ENCODE data around the gene KBTBD4. TPM values are rescaled to one million over a fixed set of nuclear protein-coding genes. Genes with fewer than 3 reads are reported as not detected.

The KBTBD4 gene
- total and polyA plus RNA-seq, 4 donors: 5.6 to 12.0 (median 8.6) TPM

DNA sequence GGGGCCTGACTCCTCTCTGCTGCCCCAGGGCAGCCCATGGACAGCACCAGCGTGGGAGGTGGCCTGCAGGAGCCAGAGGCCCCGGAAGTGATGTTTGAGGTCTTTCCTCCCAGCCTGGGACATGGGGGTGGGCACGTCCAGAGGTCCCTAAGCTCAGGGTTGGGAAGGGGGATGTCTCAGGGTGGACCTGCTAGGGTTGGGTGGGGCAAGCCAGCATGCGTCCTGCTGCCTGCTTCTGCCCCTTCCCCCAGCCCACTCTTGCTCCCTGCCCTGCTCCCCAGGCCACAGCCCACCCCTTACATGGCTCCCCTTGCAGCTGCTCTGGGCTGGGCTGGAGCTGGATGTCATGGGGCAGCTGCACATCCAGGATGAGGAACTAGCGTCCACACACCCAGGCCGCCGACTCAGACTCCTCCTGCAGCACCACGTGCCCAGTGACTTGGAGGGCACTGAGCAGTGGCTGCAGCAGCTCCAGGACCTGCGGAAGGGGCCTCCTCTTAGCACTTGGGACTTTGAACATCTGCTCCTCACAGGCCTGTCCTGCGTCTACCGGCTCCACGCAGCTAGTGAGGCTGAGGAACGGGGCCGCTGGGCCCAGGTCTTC lies 9.1 kb upstream of the KBTBD4 start:
- H3K27ac ChIP-seq (ENCODE audit: low read depth in 1 of 2, low read length in 2 of 2): no peak overlapping the region
- DNase-seq (ENCODE audit: low spot score): no peak
- WGBS: 80% methylated on average over 14 of the region's 14 CpGs

DNA sequence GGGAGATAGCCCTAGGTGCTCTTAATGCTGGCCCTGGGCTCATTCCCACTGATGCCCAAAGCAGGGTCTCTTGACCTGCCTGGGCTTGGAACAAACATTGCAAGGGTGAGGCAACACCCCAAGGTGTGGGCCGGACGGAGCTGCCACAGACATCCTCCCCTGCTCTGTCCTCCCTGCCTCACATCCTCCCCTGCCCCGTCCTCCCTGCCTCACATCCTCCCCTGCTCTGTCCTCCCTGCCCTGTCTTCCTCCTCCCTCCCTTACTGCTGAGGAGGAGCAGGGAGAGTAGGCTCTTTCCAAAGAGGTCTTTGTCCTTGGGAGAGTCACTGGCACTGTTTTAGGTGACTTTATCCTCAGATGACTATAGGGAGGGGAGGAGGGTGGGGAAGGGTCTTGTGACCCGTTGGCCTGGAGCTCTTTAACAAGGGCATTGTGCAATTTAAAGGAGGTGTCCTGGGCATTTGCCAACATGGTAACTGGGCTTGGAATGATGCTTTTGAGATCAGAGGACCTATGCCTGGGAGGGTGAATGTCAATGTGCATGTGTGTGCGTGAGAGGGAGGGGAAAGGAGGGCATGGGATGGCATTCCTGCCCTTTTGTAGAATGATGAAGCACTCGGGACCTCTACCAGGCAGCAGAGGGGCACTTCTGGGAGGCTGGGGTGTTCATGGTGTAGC lies 8.4 kb upstream of the KBTBD4 start:
- Histone ChIP-seq H3K4me1 (ENCODE audit: control insufficient read depth in 4 of 4, insufficient read depth in 4 of 4, low read length in 3 of 4) (no peaks in the 10 kb centered on the region), H3K4me3 (ENCODE audit: low read depth in 1 of 3, low read length in 3 of 3) (no peak overlapping the region), H3K27me3 (ENCODE audit: control insufficient read depth in 4 of 4, insufficient read depth in 4 of 4, low read length in 3 of 4) (peaks cover 0 to under 1% (median 0%) of the 10 kb centered on the region in 4 donors), H3K27ac (ENCODE audit: low read depth in 1 of 2, low read length in 2 of 2) (no peak overlapping the region), H3K9me3 (ENCODE audit: control insufficient read depth in 4 of 4, low read length in 3 of 4) (peaks cover 0 to 7% (median 1%) of the 10 kb centered on the region in 4 donors), H3K9ac (ENCODE audit: low read depth in 1 of 2, low read length in 2 of 2) (no peak overlapping the region), H3K36me3 (ENCODE audit: control insufficient read depth in 4 of 4, insufficient read depth in 3 of 4, low read depth in 1 of 4, low read length in 3 of 4) (peaks cover 9 to 28% (median 23%) of the 10 kb centered on the region in 4 donors)
- no peak for DNase-seq (ENCODE audit: low spot score)
- TF ChIP-seq ZBTB33 (IDR thresholded peaks at IDR 0.05) (no peak), MAX (IDR thresholded peaks at IDR 0.05) (no peak), HNF4A (conservative IDR thresholded peaks at IDR 0.05) (no peak), RXRA (IDR thresholded peaks at IDR 0.05) (no peak), GABPA (IDR thresholded peaks at IDR 0.05 in 1 of 2, conservative IDR thresholded peaks at IDR 0.05 in 1 of 2) (no peak), EGR1 (IDR thresholded peaks at IDR 0.05; ENCODE audit: low read depth in 2 of 2) (no peak), JUND (IDR thresholded peaks at IDR 0.05) (no peak), RAD21 (IDR thresholded peaks at IDR 0.05) (no peak), HNF4G (IDR thresholded peaks at IDR 0.05) (no peak), FOXA1 (IDR thresholded peaks at IDR 0.05) (no peak), FOXA2 (IDR thresholded peaks at IDR 0.05) (no peak), CTCF (IDR thresholded peaks at IDR 0.05; ENCODE audit: low read depth, low read length, missing input control) (no peak), REST (IDR thresholded peaks at IDR 0.05) (no peak), SP1 (IDR thresholded peaks at IDR 0.05) (no peak)
- WGBS: 62% methylated on average over 6 of the region's 6 CpGs

More for the DNA sequence above, 9.1 kb upstream of the KBTBD4 start:
- H3K36me3 ChIP-seq (ENCODE audit: control insufficient read depth in 4 of 4, insufficient read depth in 3 of 4, low read depth in 1 of 4, low read length in 3 of 4): peaks cover 8 to 21% (median 18%) of the 10 kb centered on the region in 4 donors
- H3K27me3 ChIP-seq (ENCODE audit: control insufficient read depth in 4 of 4, insufficient read depth in 4 of 4, low read length in 3 of 4): peaks cover 0 to 3% (median 1%) of the 10 kb centered on the region in 4 donors
- peaks cover 0 to 7% (median 1%) of the 10 kb centered on the region in 4 donors for H3K9me3 ChIP-seq (ENCODE audit: control insufficient read depth in 4 of 4, low read length in 3 of 4)
- H3K4me3 ChIP-seq (ENCODE audit: low read depth in 1 of 3, low read length in 3 of 3): no peak overlapping the region
- no peaks in the 10 kb centered on the region for H3K4me1 ChIP-seq (ENCODE audit: control insufficient read depth in 4 of 4, insufficient read depth in 4 of 4, low read length in 3 of 4)
- no peak overlapping the region for H3K9ac ChIP-seq (ENCODE audit: low read depth in 1 of 2, low read length in 2 of 2)
- no peak for TF ChIP-seq YY1 (IDR thresholded peaks at IDR 0.05)
- no peak for TF ChIP-seq SP1 (IDR thresholded peaks at IDR 0.05)
- TF ChIP-seq RXRA (IDR thresholded peaks at IDR 0.05): no peak
- no peak for TF ChIP-seq FOXA1 (IDR thresholded peaks at IDR 0.05)
- TF ChIP-seq MAX (IDR thresholded peaks at IDR 0.05): no peak
- no peak for TF ChIP-seq HNF4A (conservative IDR thresholded peaks at IDR 0.05)

All from liver (tissue), 9 donors.